Measurements from ENCODE around the gene CELF2. TPM values are rescaled to one million over a fixed set of nuclear protein-coding genes. Genes with fewer than 3 reads are reported as not detected.

The CELF2 gene
- total RNA-seq, 1 experiment from 2014 or later = not detected

- intact Hi-C loops (cut with micrococcal nuclease; ENCODE audit: unreplicated experiment) = no loop called here
- BruUV-seq (replicated peaks) = no TSS peak
- CTCF ChIA-PET = no interaction called here
- Histone ChIP-seq H3K4me1 (ENCODE audit: insufficient read depth, low read length, poor library complexity, severe bottlenecking) (no peaks in the 10 kb centered on the region), H3K27me3 (replicated peaks; ENCODE audit: insufficient read depth, low read depth, low read length, poor library complexity) (peaks cover 21% of the 10 kb centered on the region), H3K27ac (ENCODE audit: low read depth, low read length, poor library complexity, severe bottlenecking) (no peak overlapping the region), H3K36me3 (ENCODE audit: insufficient read depth, low read length, poor library complexity, severe bottlenecking) (no peaks in the 10 kb centered on the region), H3K4me3 (ENCODE audit: low read depth, low read length, poor library complexity, severe bottlenecking) (no peak overlapping the region), H3K9me3 (ENCODE audit: low read depth, low read length, poor library complexity, severe bottlenecking) (no peaks in the 10 kb centered on the region)
- no peak for DNase-seq (ENCODE audit: low spot score)
- POLR2A ChIA-PET (ENCODE audit: low non-redundant PET) = no interaction called here
- TF ChIP-seq EZH2 (IDR thresholded peaks at IDR 0.05; ENCODE audit: borderline replicate concordance, low read depth, low read length, poor library complexity, severe bottlenecking) = no peak
- TF ChIP-seq CTCF (conservative IDR thresholded peaks at IDR 0.05; ENCODE audit: low read depth, low read length) = no peak
Observed at GRCh38 chr10:11109590-11109989, 91.9 kb downstream of the CELF2 start.

- TF ChIP-seq CTCF (conservative IDR thresholded peaks at IDR 0.05; ENCODE audit: low read depth, low read length) (no peak), EZH2 (IDR thresholded peaks at IDR 0.05; ENCODE audit: borderline replicate concordance, low read depth, low read length, poor library complexity, severe bottlenecking) (no peak)
- ChIA-PET POLR2A (ENCODE audit: low non-redundant PET) (no interaction called here), CTCF (no interaction called here)
- H3K4me1 ChIP-seq (ENCODE audit: insufficient read depth, low read length, poor library complexity, severe bottlenecking) = no peaks in the 10 kb centered on the region
- H3K36me3 ChIP-seq (ENCODE audit: insufficient read depth, low read length, poor library complexity, severe bottlenecking) = no peaks in the 10 kb centered on the region
- no peaks in the 10 kb centered on the region for H3K9me3 ChIP-seq (ENCODE audit: low read depth, low read length, poor library complexity, severe bottlenecking)
- H3K27ac ChIP-seq (ENCODE audit: low read depth, low read length, poor library complexity, severe bottlenecking) = no peak overlapping the region
- no TSS peak for BruUV-seq (replicated peaks)
- intact Hi-C loops (cut with micrococcal nuclease; ENCODE audit: unreplicated experiment) = no loop called here
- DNase-seq (ENCODE audit: low spot score) = no peak
- peaks cover 25% of the 10 kb centered on the region for H3K27me3 ChIP-seq (replicated peaks; ENCODE audit: insufficient read depth, low read depth, low read length, poor library complexity)
- no peak overlapping the region for H3K4me3 ChIP-seq (ENCODE audit: low read depth, low read length, poor library complexity, severe bottlenecking)
Observed at GRCh38 chr10:11110539-11110938, 92.9 kb downstream of the CELF2 start.

GRCh38 chr10:11111490-11111889 is 93.8 kb downstream of the CELF2 start:
- CTCF ChIA-PET = no interaction called here
- no peaks in the 10 kb centered on the region for H3K9me3 ChIP-seq (ENCODE audit: low read depth, low read length, poor library complexity, severe bottlenecking)
- H3K27me3 ChIP-seq (replicated peaks; ENCODE audit: insufficient read depth, low read depth, low read length, poor library complexity) = peaks cover 27% of the 10 kb centered on the region
- no peaks in the 10 kb centered on the region for H3K4me1 ChIP-seq (ENCODE audit: insufficient read depth, low read length, poor library complexity, severe bottlenecking)
- no peak overlapping the region for H3K27ac ChIP-seq (ENCODE audit: low read depth, low read length, poor library complexity, severe bottlenecking)
- DNase-seq (ENCODE audit: low spot score) = no peak
- intact Hi-C loops (cut with micrococcal nuclease; ENCODE audit: unreplicated experiment) = no loop called here
- H3K36me3 ChIP-seq (ENCODE audit: insufficient read depth, low read length, poor library complexity, severe bottlenecking) = no peaks in the 10 kb centered on the region
- TF ChIP-seq EZH2 (IDR thresholded peaks at IDR 0.05; ENCODE audit: borderline replicate concordance, low read depth, low read length, poor library complexity, severe bottlenecking) (no peak), CTCF (conservative IDR thresholded peaks at IDR 0.05; ENCODE audit: low read depth, low read length) (no peak)
- H3K4me3 ChIP-seq (ENCODE audit: low read depth, low read length, poor library complexity, severe bottlenecking) = no peak overlapping the region
- POLR2A ChIA-PET (ENCODE audit: low non-redundant PET) = no interaction called here
- no TSS peak for BruUV-seq (replicated peaks)
